Measurements from ENCODE around the gene TEX35. TPM values are rescaled to one million over a fixed set of nuclear protein-coding genes. Genes with fewer than 3 reads are reported as not detected.

The TEX35 gene
- total RNA-seq, result 1 to 10 TPM in 1 of 4 donors, not detected in 3; 1.4 TPM

DNA sequence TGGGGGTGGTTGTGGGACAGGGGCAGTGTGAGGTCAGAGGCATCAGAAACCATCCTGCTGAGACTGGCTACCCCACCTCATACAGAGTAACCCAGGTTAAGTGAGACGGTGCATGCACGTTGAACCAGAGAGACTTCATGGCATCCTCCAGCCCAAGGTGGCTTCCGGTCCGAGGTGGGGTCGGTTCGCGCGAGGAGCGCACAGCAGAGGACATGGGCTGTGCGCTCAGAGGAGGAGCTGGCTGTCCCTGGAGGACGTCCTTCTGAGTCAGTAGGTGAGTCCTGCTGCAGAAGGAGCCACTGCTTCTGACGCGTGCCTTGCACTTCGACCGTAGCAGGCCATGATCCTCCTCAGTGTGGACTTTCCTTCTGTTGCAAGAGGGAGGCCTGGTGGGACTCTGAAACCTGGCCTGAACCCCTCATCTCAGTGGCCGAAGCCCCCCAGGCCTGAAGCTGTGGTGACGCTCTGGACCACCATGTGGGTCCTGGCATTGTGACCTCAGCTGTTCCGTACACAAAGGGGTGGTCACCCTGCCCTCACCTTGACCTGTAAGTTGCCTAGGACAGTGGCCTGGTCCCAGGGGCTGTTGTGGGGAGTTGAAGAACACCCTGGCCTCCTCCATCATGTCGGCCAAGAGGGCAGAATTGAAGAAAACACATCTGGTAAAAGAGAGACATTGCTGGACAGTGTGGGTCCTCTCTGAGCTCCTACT, at the start of gene TEX35:
TSS of gene TEX35 (plus strand) at position 544 of the 712 bp plus-strand sequence. CDS start at position 624, 80 bp downstream.
- DNase-seq (ENCODE audit: low spot score in 2 of 2), result no peak
- no peak within 1 kb of the TSS for H3K4me3 ChIP-seq (ENCODE audit: low read depth, poor library complexity, severe bottlenecking)
- intact Hi-C loops (cut with DNase I; ENCODE audit: low total_unique reads), result loop anchor here (10.0 kb wide), 1 partner anchor 198 kb away; no protein-coding TSS in a partner anchor
- WGBS, 2 donors, result 96 to 98% methylated on average over 19 of the region's 19 CpGs
- no peak for TF ChIP-seq POLR2A (IDR thresholded peaks at IDR 0.05)
- TF ChIP-seq, protein P1, sequence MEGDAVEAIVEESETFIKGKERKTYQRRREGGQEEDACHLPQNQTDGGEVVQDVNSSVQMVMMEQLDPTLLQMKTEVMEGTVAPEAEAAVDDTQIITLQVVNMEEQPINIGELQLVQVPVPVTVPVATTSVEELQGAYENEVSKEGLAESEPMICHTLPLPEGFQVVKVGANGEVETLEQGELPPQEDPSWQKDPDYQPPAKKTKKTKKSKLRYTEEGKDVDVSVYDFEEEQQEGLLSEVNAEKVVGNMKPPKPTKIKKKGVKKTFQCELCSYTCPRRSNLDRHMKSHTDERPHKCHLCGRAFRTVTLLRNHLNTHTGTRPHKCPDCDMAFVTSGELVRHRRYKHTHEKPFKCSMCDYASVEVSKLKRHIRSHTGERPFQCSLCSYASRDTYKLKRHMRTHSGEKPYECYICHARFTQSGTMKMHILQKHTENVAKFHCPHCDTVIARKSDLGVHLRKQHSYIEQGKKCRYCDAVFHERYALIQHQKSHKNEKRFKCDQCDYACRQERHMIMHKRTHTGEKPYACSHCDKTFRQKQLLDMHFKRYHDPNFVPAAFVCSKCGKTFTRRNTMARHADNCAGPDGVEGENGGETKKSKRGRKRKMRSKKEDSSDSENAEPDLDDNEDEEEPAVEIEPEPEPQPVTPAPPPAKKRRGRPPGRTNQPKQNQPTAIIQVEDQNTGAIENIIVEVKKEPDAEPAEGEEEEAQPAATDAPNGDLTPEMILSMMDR (IDR thresholded peaks at IDR 0.05), result no peak

DNA sequence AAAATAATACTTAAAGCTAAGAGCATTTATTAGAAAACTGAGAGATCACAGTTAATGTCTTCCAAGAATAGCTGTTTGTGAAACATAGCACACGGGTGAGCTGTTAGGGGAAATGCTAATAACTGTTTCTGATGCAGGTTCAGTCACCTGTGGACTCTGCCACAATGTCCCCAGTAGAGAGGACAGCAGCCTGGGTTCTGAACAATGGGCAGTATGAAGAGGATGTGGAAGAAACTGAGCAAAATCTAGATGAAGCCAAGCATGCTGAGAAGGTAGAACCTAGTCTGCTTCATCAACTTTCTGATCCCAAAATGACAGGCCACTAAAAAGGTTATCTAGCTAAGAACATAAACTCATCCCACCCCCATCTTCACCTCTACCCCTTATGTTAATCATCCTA, 48.8 kb upstream of the TEX35 start:
- DNase-seq (ENCODE audit: low spot score in 2 of 2), result no peak
- no peak overlapping the region for H3K4me3 ChIP-seq (ENCODE audit: low read depth, poor library complexity, severe bottlenecking)
- intact Hi-C loops (cut with DNase I; ENCODE audit: low total_unique reads), result no loop called here
- WGBS, 2 donors, result 56 to 86% methylated on average over 1 of the region's 1 CpG
- no peak for TF ChIP-seq POLR2A (IDR thresholded peaks at IDR 0.05)
- TF ChIP-seq, protein P1 (IDR thresholded peaks at IDR 0.05), result no peak

DNA sequence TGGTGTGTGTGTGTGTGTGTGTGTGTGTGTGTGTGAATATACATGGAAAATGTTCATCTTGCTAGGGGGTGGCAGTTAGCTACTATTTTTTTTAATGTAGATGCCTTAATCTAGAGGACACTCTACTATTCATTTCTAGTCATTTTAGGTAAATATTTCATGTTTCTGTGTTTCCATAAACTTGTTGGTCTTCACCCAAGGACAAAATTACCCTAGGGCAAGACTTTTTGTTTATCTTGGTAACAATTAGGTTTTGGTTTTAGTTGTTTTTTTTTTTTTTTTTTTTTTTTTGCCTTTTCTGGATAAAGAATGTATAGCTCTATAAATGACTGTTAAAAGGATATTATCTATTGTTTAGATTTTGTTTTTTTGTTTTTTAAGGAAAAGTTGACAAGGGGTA, 48.3 kb upstream of the TEX35 start:
- no peak overlapping the region for H3K4me3 ChIP-seq (ENCODE audit: low read depth, poor library complexity, severe bottlenecking)
- no peak for DNase-seq (ENCODE audit: low spot score in 2 of 2)
- TF ChIP-seq, protein P1 (IDR thresholded peaks at IDR 0.05), result no peak
- TF ChIP-seq POLR2A (IDR thresholded peaks at IDR 0.05), result no peak
- intact Hi-C loops (cut with DNase I; ENCODE audit: low total_unique reads), result no loop called here

DNA sequence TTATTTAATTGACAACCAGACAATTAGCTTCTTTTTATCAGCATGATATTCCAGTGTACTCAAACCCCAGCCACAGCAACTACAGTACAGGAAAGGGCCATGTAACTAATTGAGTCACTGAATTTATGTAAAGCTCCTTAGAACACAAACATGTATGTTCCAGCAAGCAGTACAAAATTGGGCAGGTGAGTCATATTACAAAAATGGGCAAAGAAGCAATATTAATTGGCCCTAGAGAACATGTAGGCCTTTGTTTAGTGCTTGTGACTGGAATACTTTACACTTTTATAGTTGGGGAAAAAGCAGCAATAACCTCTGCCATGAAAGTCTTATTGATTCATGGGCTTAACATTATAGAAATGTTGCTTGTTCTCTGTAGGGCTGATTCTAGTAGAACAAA, 47.9 kb upstream of the TEX35 start:
- intact Hi-C loops (cut with DNase I; ENCODE audit: low total_unique reads), result no loop called here
- no peak overlapping the region for H3K4me3 ChIP-seq (ENCODE audit: low read depth, poor library complexity, severe bottlenecking)
- no peak for DNase-seq (ENCODE audit: low spot score in 2 of 2)
- TF ChIP-seq, protein P1 (IDR thresholded peaks at IDR 0.05), result no peak
- no peak for TF ChIP-seq POLR2A (IDR thresholded peaks at IDR 0.05)

DNA sequence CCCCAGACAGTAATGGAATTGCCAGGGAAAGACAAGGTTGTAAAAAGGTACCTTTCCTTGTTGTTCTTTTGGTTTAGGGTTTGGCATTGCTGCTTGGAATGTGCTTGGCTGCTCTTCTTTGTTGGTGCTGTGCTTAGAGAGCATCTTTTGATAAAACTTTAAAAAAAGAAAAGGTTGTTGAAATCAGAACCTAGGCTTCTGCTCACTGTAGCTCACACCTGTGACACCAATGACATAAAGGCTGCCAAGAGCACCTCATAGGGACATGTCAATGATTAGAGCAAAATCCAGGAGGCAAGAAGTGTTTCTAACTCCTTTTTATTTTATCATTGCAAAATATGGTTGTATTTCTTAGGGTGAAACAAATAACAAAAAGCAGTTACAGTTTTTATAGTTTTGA, 45.1 kb upstream of the TEX35 start:
- DNase-seq (ENCODE audit: low spot score in 2 of 2), result no peak
- H3K4me3 ChIP-seq (ENCODE audit: low read depth, poor library complexity, severe bottlenecking), result no peak overlapping the region
- intact Hi-C loops (cut with DNase I; ENCODE audit: low total_unique reads), result no loop called here
- TF ChIP-seq POLR2A (IDR thresholded peaks at IDR 0.05), result no peak
- TF ChIP-seq, protein P1 (IDR thresholded peaks at IDR 0.05), result no peak
